ENCODE measurements around the gene GSE1.

The GSE1 gene

GRCh38 chr16:85621698-85622428 is 8.7 kb downstream of the GSE1 start:
- DNase-seq = no peak

GRCh38 chr16:85622683-85623082 is 9.6 kb downstream of the GSE1 start:
- DNase-seq = no peak

- DNase-seq = no peak
Observed at GRCh38 chr16:85623250-85623649, 10.1 kb downstream of the GSE1 start.

- no peak for DNase-seq
Observed at GRCh38 chr16:85623997-85624601, 11.0 kb downstream of the GSE1 start.

GRCh38 chr16:85624646-85625045 is 11.5 kb downstream of the GSE1 start:
- DNase-seq = no peak

- no peak for DNase-seq
Observed at GRCh38 chr16:85625053-85625452, 11.9 kb downstream of the GSE1 start.

- no peak for DNase-seq
Observed at GRCh38 chr16:85625485-85626117, 12.5 kb downstream of the GSE1 start.

- no peak for DNase-seq
Observed at GRCh38 chr16:85626191-85626981, 13.3 kb downstream of the GSE1 start.

GRCh38 chr16:85627089-85627488 is 14.0 kb downstream of the GSE1 start:
- DNase-seq = no peak

- DNase-seq = no peak
Observed at GRCh38 chr16:85627526-85628264, 14.6 kb downstream of the GSE1 start.

GRCh38 chr16:85628265-85628556 is 15.1 kb downstream of the GSE1 start:
- DNase-seq = no peak

- no peak for DNase-seq
Observed at GRCh38 chr16:85628645-85629044, 15.5 kb downstream of the GSE1 start.

- DNase-seq = no peak
Observed at GRCh38 chr16:85629326-85629725, 16.2 kb downstream of the GSE1 start.

GRCh38 chr16:85629853-85630252 is 16.7 kb downstream of the GSE1 start:
- DNase-seq = no peak

GRCh38 chr16:85631230-85631629 is 18.1 kb downstream of the GSE1 start:
- no peak for DNase-seq

GRCh38 chr16:85631802-85632393 is 18.8 kb downstream of the GSE1 start:
- no peak for DNase-seq

- DNase-seq = no peak
Observed at GRCh38 chr16:85632709-85633437, 19.8 kb downstream of the GSE1 start.

- DNase-seq = no peak
Observed at GRCh38 chr16:85633438-85633743, 20.3 kb downstream of the GSE1 start.

GRCh38 chr16:85633888-85634287 is 20.8 kb downstream of the GSE1 start:
- DNase-seq = no peak

- DNase-seq = no peak
Observed at GRCh38 chr16:85634747-85635544, 21.8 kb downstream of the GSE1 start.

GRCh38 chr16:85635545-85636140 is 22.5 kb downstream of the GSE1 start:
- DNase-seq = no peak

All from T-helper 9 cell (primary cell).